Osteocyte (in vitro differentiated cells): ENCODE data around the gene TACC2. TPM values are rescaled to one million over a fixed set of nuclear protein-coding genes. Genes with fewer than 3 reads are reported as not detected.

Source experiments
- DNase-seq: peaks from one replicate; pipeline ENCODE4 v3.0.0; 2021; ENCODE audit warnings: mixed read lengths; ENCODE audit not compliant: unreplicated experiment; ENCODE audit errors: extremely low spot score
- H3K27ac Mint-ChIP-seq: one replicate; pipeline ENCODE4 v1.8.0; 2021; ENCODE audit warnings: mild to moderate bottlenecking, mixed read lengths; ENCODE audit not compliant: unreplicated experiment
- H3K27me3 Mint-ChIP-seq: one replicate; pipeline ENCODE4 v1.8.0; 2021; ENCODE audit warnings: mixed read lengths; ENCODE audit not compliant: unreplicated experiment
- H3K36me3 Mint-ChIP-seq: one replicate; pipeline ENCODE4 v1.8.0; 2021; ENCODE audit warnings: mixed read lengths; ENCODE audit not compliant: unreplicated experiment
- H3K4me1 Mint-ChIP-seq: one replicate; pipeline ENCODE4 v1.8.0; 2021; ENCODE audit warnings: mixed read lengths; ENCODE audit not compliant: unreplicated experiment
- H3K4me3 Mint-ChIP-seq: one replicate; pipeline ENCODE4 v1.8.0; 2021; ENCODE audit warnings: mild to moderate bottlenecking, moderate library complexity, mixed read lengths; ENCODE audit not compliant: unreplicated experiment
- H3K9me3 Mint-ChIP-seq: one replicate; pipeline ENCODE4 v1.8.0; 2021; ENCODE audit warnings: mixed read lengths; ENCODE audit not compliant: unreplicated experiment
- total RNA-seq: library from RNA; stranded (reverse); gene quantifications from 2 replicates; pipeline ENCODE4 v1.2.1, GENCODE V29; 2021
- TF ChIP-seq, protein P1 (sequence below): fragments of 200-600 bp; sonication (generic); IDR thresholded peaks from 2 replicates; pipeline ENCODE4 v1.5.0; 2021; ENCODE audit warnings: antibody characterized with exemption, mild to moderate bottlenecking, moderate library complexity

The TACC2 gene
- total RNA-seq, 1 donor from 2014 or later: 64.2 TPM

DNA sequence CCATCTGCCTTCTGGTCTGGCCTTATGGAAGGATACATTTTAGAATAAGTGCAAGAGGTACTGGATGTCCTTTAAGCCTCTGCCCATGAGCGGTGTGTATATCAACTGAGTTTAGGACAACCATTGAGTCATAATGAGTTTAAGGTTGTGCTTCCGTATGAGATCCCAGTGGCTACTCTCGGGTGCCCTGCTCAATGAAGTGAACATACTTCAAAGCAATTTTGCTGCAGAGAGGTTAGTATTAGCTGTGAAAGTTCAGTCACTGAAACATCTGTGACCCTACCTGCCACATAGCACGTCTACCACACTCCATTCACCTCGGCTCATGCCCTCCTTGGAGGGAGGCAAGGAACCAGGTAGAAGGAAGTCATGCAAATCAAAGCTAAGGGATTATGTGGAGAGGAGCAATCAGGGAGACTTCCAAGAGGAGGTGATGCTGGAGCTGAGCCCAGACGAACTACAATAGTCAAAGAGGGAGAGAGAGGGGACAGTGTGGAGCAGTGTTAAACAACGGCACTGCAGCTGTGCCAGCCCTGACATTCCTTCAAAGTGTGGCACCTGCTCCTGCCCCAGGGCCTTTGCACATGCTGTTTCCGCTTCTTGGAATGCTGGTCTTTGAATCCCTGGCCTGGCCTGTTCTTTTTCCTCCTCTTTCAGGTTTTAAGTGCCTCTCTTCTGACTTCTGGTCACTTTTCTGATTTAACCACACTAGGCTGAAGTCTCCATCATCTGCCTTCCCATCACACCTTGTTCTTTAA is 307.6 kb downstream of the TACC2 start:
- H3K4me1 Mint-ChIP-seq: peaks cover 32% of the 10 kb centered on the region
- H3K27ac Mint-ChIP-seq: no peak overlapping the region
- H3K36me3 Mint-ChIP-seq: no peaks in the 10 kb centered on the region
- TF ChIP-seq, protein P1, sequence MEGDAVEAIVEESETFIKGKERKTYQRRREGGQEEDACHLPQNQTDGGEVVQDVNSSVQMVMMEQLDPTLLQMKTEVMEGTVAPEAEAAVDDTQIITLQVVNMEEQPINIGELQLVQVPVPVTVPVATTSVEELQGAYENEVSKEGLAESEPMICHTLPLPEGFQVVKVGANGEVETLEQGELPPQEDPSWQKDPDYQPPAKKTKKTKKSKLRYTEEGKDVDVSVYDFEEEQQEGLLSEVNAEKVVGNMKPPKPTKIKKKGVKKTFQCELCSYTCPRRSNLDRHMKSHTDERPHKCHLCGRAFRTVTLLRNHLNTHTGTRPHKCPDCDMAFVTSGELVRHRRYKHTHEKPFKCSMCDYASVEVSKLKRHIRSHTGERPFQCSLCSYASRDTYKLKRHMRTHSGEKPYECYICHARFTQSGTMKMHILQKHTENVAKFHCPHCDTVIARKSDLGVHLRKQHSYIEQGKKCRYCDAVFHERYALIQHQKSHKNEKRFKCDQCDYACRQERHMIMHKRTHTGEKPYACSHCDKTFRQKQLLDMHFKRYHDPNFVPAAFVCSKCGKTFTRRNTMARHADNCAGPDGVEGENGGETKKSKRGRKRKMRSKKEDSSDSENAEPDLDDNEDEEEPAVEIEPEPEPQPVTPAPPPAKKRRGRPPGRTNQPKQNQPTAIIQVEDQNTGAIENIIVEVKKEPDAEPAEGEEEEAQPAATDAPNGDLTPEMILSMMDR: no peak
- no peak overlapping the region for H3K4me3 Mint-ChIP-seq
- no peaks in the 10 kb centered on the region for H3K27me3 Mint-ChIP-seq
- peak; percentile 23 for DNase-seq
- no peaks in the 10 kb centered on the region for H3K9me3 Mint-ChIP-seq

DNA sequence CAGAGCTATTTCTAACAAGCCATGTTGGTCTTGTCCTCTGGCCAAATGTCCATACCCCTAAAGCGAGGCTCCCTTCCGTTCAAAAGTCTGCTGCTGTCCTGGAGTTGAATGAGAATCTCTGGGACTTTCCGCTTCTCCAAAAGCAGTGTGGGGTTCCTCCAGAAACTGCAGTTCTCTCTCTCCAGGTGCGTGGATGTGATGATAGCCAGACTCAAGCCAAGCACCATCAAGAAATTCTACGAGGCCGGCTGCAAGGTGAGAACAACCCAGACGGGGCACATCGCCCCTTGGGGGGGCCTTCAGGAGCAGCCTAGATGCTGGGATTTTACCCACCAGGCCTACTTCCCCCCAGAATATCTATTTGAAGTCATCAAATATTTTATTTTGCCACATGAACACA is 308.6 kb downstream of the TACC2 start:
- Mint-ChIP-seq H3K36me3 (no peaks in the 10 kb centered on the region), H3K4me3 (no peak overlapping the region), H3K4me1 (peaks cover 42% of the 10 kb centered on the region), H3K9me3 (no peaks in the 10 kb centered on the region), H3K27me3 (no peaks in the 10 kb centered on the region), H3K27ac (no peak overlapping the region)
- TF ChIP-seq, protein P1: no peak
- peak; percentile 46 for DNase-seq

DNA sequence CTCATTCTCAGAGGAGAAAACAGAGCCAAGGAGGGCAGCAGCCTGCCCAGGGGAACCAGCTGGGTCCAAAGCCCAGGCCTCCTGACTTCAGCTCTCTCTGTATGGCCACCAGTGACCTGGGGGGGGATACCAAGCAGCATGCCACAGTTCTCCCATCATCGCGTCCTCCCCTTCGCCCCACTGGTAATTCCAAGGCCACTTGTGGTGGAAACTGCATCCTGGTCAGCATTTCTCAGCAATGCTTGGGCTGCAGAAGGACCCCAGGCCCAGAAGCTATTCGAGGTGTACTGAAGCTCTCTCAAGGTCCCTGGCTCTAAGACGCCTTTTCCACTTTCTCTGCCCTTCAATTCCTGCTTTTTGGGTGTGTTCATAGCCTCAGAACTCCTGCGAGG is 309.2 kb downstream of the TACC2 start:
- DNase-seq: peak; percentile 67
- Mint-ChIP-seq H3K4me3 (no peak overlapping the region), H3K27me3 (no peaks in the 10 kb centered on the region), H3K4me1 (peaks cover 44% of the 10 kb centered on the region), H3K36me3 (no peaks in the 10 kb centered on the region), H3K9me3 (no peaks in the 10 kb centered on the region), H3K27ac (no peak overlapping the region)
- TF ChIP-seq, protein P1: no peak

DNA sequence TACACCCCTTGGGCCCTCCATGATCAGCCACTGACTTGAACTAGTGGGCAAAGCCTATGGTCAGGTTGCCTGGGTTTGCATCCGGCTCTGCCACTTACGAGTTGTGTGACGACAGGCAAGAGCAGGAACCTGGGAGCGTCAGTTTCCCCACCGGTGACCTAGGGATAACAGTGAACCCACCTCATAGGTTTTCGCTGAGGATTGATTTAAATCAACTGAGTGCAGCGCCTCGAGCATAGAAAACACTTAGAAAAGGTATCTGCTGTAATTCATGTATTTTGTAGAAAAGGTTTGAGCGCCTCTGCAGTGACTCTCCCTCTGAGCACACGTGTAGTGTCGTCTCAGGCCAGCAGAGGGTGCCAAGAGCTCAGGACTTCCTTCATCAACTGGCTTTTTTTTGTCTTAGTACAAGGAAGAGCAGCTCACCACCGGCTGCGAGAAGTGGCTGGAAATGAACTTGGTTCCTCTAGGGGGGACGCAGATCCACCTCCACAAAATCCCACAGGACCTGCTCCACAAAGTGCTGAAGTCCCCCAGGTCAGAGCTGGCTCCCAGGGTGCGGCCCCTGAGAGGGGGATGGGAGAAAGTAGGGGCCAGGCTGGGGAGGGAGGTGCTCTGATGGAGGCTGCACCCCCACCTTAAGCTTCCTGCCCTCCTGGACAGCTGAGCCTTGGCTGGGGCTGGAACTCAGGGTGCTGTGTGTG is 309.8 kb downstream of the TACC2 start:
- Mint-ChIP-seq H3K9me3 (no peaks in the 10 kb centered on the region), H3K27me3 (no peaks in the 10 kb centered on the region), H3K36me3 (no peaks in the 10 kb centered on the region), H3K4me3 (peak overlapping the region; percentile 55), H3K4me1 (peaks cover 44% of the 10 kb centered on the region), H3K27ac (peak overlapping the region; percentile 76)
- DNase-seq: peak; percentile 87
- TF ChIP-seq, protein P1: peak; percentile 95

DNA sequence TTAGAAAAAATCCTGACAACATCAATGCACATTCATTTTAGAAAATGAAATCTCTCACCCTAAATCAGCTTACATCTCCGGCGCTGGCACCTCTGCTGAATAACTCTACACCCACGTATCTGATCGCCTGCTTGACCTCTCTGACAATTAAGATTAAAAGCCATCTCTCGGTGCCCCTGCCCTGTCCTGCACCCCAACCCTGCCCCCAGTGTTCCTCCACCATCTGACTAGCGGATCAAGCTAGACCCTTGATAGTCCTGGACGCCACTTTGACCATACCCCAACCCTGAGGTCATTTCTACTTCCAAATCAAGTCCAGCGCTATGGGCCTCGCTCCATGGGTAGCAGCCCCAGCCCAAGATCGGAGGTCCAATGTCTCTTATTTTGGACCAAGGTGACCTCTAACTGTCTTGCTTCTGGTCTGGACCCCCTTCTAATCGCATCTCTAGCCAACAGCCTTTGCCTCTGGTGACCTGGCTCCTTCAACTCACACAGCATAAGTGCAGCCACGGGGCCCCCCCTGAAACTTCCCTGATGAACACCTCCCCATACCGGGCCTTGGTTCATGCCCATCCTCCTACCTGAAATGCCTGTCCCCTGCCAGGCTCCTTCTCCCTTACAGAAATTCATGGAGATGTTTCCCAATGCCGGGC is 310.6 kb downstream of the TACC2 start:
- peak; percentile 63 for DNase-seq
- Mint-ChIP-seq H3K9me3 (no peaks in the 10 kb centered on the region), H3K4me3 (no peak overlapping the region), H3K36me3 (no peaks in the 10 kb centered on the region), H3K4me1 (peaks cover 44% of the 10 kb centered on the region), H3K27ac (no peak overlapping the region), H3K27me3 (no peaks in the 10 kb centered on the region)
- TF ChIP-seq, protein P1: no peak
